Endothelial cell of umbilical vein (primary cell): ENCODE results near the gene DLD. TPM values are rescaled to one million over a fixed set of nuclear protein-coding genes. Genes with fewer than 3 reads are reported as not detected.

Source experiments
- BruUV-seq: library from RNA; stranded (reverse); fragments of 400-500 nt; replicated peaks from 2 replicates; lab custom pipeline; 2021; lab: Mats Ljungman, UMichigan
- CTCF ChIA-PET: fragments of 300-600, 350-600 bp; sonication (Branson Sonifier 250); formaldehyde crosslinking; loops from one replicate; lab custom pipeline; 2021; ENCODE audit warnings: antibody characterized with exemption, inconsistent platforms; lab: Charles Lee
- POLR2A ChIA-PET: fragments of 300-600, 350-600 bp; sonication (Branson Sonifier 250); formaldehyde crosslinking; loops from one replicate; lab custom pipeline; 2021; ENCODE audit warnings: antibody characterized with exemption, inconsistent platforms; lab: Charles Lee
- DNase-seq: peaks from one replicate; pipeline ENCODE4 v3.0.0-alpha.2; 2011; ENCODE audit warnings: low read depth, low spot score
- FAIRE-seq: peaks from 2 replicates; lab custom pipeline; 2011; peaks lifted over from hg19 to GRCh38; lab: Jason Lieb, UNC
- H2AFZ ChIP-seq: 2 replicates; pipeline ENCODE4 v1.6.0; 2012; ENCODE audit warnings: low read depth, low read length, control low read depth, inconsistent platforms
- H3K27ac ChIP-seq: 2 replicates; pipeline ENCODE4 v1.5.1; 2011; ENCODE audit warnings: low read depth, mild to moderate bottlenecking, control low read depth, low read length, moderate library complexity; ENCODE audit not compliant: insufficient read depth
- H3K27me3 ChIP-seq, 2 experiments: 2 replicates each; pipeline versions ENCODE4 v1.6.0 to v1.6.1; 2011; ENCODE audit warnings: low read length in 2 of 2, mixed read lengths in 1 of 2; ENCODE audit not compliant: control insufficient read depth in 2 of 2, insufficient read depth in 2 of 2
- H3K36me3 ChIP-seq, 2 experiments: 2 replicates in 1 of 2; 3 replicates in 1 of 2; pipeline ENCODE4 v1.5.1; 2011; ENCODE audit warnings: low read length in 2 of 2, mild to moderate bottlenecking in 1 of 2, moderate library complexity in 1 of 2; ENCODE audit not compliant: control insufficient read depth in 2 of 2, insufficient read depth in 2 of 2; ENCODE audit errors: extremely low read depth in 1 of 2
- H3K4me1 ChIP-seq: 3 replicates; pipeline ENCODE4 v1.5.1; 2011; ENCODE audit warnings: mild to moderate bottlenecking, low read length; ENCODE audit not compliant: control insufficient read depth, insufficient read depth; ENCODE audit errors: extremely low read depth
- H3K4me2 ChIP-seq: 2 replicates; pipeline ENCODE4 v1.6.1; 2011; ENCODE audit warnings: low read length, control low read depth, mixed read lengths; ENCODE audit not compliant: insufficient read depth
- H3K4me3 ChIP-seq, 3 experiments: fragments of 200-600 bp in 1 of 3; sonication (generic), shearing (Covaris generic) in 1 of 3; replicated peaks in 1 of 3; 2 replicates each; pipeline ENCODE4 v1.5.1; 2011 to 2016; ENCODE audit warnings: control low read depth in 3 of 3, low read length in 3 of 3, mild to moderate bottlenecking in 2 of 3, inconsistent platforms in 1 of 3, low read depth in 1 of 3, moderate library complexity in 1 of 3; ENCODE audit not compliant: insufficient read depth in 1 of 3
- H3K79me2 ChIP-seq: 2 replicates; pipeline ENCODE4 v1.6.0; 2012; ENCODE audit warnings: low read length, inconsistent platforms; ENCODE audit not compliant: control insufficient read depth, insufficient read depth
- H3K9ac ChIP-seq: replicated peaks from 2 replicates; pipeline ENCODE3; 2011; ENCODE audit warnings: low read length, control low read depth; ENCODE audit not compliant: insufficient read depth; ENCODE audit errors: extremely low read depth
- H3K9me1 ChIP-seq: replicated peaks from 3 replicates; pipeline ENCODE4 v1.6.0; 2011; ENCODE audit warnings: mild to moderate bottlenecking, low read length; ENCODE audit not compliant: control insufficient read depth, insufficient read depth; ENCODE audit errors: extremely low read depth
- H3K9me3 ChIP-seq: replicated peaks from 2 replicates; pipeline ENCODE4 v1.5.1; 2012; ENCODE audit warnings: low read length, inconsistent platforms; ENCODE audit not compliant: control insufficient read depth, insufficient read depth
- H4K20me1 ChIP-seq: replicated peaks from 2 replicates; pipeline ENCODE3; 2011; ENCODE audit warnings: mild to moderate bottlenecking, low read length; ENCODE audit not compliant: control insufficient read depth, insufficient read depth; ENCODE audit errors: extremely low read depth
- GATA2 ChIP-seq: IDR thresholded peaks from 2 replicates; pipeline ENCODE4 v1.7.0; 2011; ENCODE audit warnings: low read depth, mild to moderate bottlenecking, moderate library complexity, mixed read lengths, low read length; ENCODE audit not compliant: insufficient read length, insufficient read depth
- MYC ChIP-seq: IDR thresholded peaks from one replicate; pipeline ENCODE4 v1.6.1; 2011; ENCODE audit warnings: mild to moderate bottlenecking, low read depth, low read length
- dilution Hi-C: fragments of 300-500 bp; cut with MboI; formaldehyde crosslinking; loops from one replicate; pipeline ENCODE4 v1.15.0; 2019; ENCODE audit warnings: low sequenced_read_pairs; ENCODE audit not compliant: extremely low pct_ligation_motif_present
- intact Hi-C: fragments of 100-400 bp; cut with micrococcal nuclease; formaldehyde crosslinking; loops from one replicate; pipeline ENCODE4 v1.10.0; 2022
- polyA plus RNA-seq, 4 experiments: library from polyadenylated mRNA; depleted of rRNA in 3 of 4; stranded (reverse) in 3 of 4; unstranded in 1 of 4; fragments of >200 nt; gene quantifications; 2 replicates each; pipeline versions ENCODE4 v1.2.1 to v1.2.3, GENCODE V29; 2011 to 2012; ENCODE audit warnings: missing spikeins in 1 of 4
- total RNA-seq: library from RNA; stranded (reverse); gene quantifications from 2 replicates; pipeline ENCODE4 v1.2.3, GENCODE V29; 2021
- TF ChIP-seq, protein P1 (sequence below), 2 donors: IDR thresholded peaks; 1 replicate in 1 of 2; 2 replicates in 1 of 2; pipeline ENCODE4 v1.5.1; 2011; ENCODE audit warnings: low read length in 2 of 2, mild to moderate bottlenecking in 2 of 2, moderate library complexity in 2 of 2, control low read depth in 1 of 2, inconsistent platforms in 1 of 2, low read depth in 1 of 2; ENCODE audit not compliant: insufficient read depth in 1 of 2; ENCODE audit errors: extremely low read depth in 1 of 2

DLD gene
- total and polyA plus RNA-seq, 2 donors (not counting 3 experiments of a cell fraction or from before 2014, with no cell fraction given), result 61.7 to 95.0 TPM

DNA sequence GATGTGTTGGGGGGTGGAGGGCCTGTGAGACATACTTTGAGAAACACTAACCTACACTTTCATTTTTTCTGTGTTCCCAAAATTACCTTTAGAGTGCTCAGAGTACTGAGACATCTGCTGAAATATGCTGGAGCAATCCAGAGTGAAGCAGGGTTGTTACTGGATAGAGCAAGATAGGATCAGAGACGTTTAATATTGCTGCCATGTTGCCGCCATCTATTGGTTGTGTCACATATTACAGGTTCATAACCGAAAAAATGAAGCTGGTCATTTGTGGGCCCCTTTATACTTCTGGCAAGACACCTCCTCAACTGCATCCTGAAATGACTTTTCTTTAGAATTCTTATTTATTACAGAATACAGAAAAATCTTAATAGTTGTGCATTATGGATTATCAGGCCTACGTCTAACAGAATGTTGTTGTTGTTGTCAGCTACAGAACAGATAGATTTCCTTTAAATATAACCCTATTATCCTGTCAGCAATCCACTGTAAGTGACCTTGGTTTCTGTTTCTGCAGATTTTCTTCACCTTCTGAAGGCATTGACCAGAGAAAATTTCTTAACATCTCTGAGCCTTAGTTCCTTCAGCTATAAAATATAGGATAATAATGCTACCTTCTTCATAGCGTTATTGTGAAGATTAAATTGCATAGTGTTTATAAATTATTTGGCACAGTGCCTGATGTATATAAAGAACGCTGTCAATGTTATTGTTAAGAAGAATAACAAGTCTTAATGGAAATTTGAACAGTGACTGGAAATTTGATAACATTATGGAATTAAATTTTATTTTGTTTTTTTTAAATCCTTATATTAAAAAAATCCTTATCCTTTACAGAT is 16.2 kb upstream of the DLD start:
- H3K27me3 ChIP-seq, result peaks cover 5 to 7% of the 10 kb centered on the region in 2 experiments
- H3K9ac ChIP-seq, result no peak overlapping the region
- H3K79me2 ChIP-seq, result no peaks in the 10 kb centered on the region
- no peaks in the 10 kb centered on the region for H3K9me3 ChIP-seq
- TF ChIP-seq MYC (no peak), GATA2 (peak; percentile 79)
- TF ChIP-seq, protein P1, sequence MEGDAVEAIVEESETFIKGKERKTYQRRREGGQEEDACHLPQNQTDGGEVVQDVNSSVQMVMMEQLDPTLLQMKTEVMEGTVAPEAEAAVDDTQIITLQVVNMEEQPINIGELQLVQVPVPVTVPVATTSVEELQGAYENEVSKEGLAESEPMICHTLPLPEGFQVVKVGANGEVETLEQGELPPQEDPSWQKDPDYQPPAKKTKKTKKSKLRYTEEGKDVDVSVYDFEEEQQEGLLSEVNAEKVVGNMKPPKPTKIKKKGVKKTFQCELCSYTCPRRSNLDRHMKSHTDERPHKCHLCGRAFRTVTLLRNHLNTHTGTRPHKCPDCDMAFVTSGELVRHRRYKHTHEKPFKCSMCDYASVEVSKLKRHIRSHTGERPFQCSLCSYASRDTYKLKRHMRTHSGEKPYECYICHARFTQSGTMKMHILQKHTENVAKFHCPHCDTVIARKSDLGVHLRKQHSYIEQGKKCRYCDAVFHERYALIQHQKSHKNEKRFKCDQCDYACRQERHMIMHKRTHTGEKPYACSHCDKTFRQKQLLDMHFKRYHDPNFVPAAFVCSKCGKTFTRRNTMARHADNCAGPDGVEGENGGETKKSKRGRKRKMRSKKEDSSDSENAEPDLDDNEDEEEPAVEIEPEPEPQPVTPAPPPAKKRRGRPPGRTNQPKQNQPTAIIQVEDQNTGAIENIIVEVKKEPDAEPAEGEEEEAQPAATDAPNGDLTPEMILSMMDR (IDR thresholded peaks at IDR 0.05; ENCODE audit: extremely low read depth in 1 of 2, insufficient read depth in 1 of 2, low read depth in 1 of 2, low read length in 2 of 2), result peak; percentile 56 to 59
- no peaks in the 10 kb centered on the region for H4K20me1 ChIP-seq
- no peak overlapping the region for H3K4me2 ChIP-seq
- no peak overlapping the region for H3K4me3 ChIP-seq
- no peak overlapping the region for H2AFZ ChIP-seq
- H3K9me1 ChIP-seq, result no peaks in the 10 kb centered on the region
- H3K36me3 ChIP-seq, result no peaks in the 10 kb centered on the region
- intact Hi-C loops, result loop anchor here (1.0 kb wide), 2 partner anchors 132 to 412 kb away; no protein-coding TSS in a partner anchor
- POLR2A ChIA-PET, result interaction anchor here (0.8 kb wide), 1 partner anchor 131 kb away, joined by 3 read pairs; the partner anchor contains the start of gene CBLL1
- no peak overlapping the region for H3K27ac ChIP-seq
- BruUV-seq, result no TSS peak
- dilution Hi-C loops, result no loop called here
- DNase-seq, result peak; percentile 77
- peaks cover 2% of the 10 kb centered on the region for H3K4me1 ChIP-seq
- CTCF ChIA-PET, result interaction anchor here (0.5 to 6.9 kb wide), 109 partner anchors 8 to 929 kb away, joined by 3 to 201 read pairs (median 4); partner anchors contain the start of genes CBLL1, COG5, DLD and DUS4L
- FAIRE-seq, result peak; percentile 89
